ENCODE data around the gene GALK1. TPM values are rescaled to one million over a fixed set of nuclear protein-coding genes. Genes with fewer than 3 reads are reported as not detected.

The GALK1 gene
- total RNA-seq, 4 donors from 2014 or later: 15.9 to 51.5 (median 28.5) TPM

DNA sequence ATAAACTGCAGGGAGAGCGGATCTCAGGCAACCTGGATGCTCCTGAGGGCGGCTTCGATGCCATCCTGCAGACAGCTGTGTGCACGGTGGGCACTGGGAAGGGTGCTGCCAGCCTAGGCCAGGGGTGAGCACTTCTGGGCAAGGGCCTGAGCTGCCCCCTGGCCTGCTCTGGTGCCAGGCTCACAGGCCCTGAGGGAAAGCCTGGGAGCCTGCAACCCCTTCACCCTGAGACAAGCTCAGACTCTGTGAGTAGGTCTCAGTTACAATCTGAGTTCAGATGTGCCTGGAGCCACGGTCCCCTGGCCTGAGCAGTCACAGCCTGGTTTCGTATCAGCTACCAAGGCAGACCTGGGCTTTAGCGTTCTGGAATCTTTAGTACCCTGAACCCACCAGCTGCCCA is 35.6 kb downstream of the GALK1 start:
- DNase-seq (ENCODE audit: low spot score) (no peak), ATAC-seq (ENCODE audit: low FRiP score) (no peak)
- TF ChIP-seq, protein P1, sequence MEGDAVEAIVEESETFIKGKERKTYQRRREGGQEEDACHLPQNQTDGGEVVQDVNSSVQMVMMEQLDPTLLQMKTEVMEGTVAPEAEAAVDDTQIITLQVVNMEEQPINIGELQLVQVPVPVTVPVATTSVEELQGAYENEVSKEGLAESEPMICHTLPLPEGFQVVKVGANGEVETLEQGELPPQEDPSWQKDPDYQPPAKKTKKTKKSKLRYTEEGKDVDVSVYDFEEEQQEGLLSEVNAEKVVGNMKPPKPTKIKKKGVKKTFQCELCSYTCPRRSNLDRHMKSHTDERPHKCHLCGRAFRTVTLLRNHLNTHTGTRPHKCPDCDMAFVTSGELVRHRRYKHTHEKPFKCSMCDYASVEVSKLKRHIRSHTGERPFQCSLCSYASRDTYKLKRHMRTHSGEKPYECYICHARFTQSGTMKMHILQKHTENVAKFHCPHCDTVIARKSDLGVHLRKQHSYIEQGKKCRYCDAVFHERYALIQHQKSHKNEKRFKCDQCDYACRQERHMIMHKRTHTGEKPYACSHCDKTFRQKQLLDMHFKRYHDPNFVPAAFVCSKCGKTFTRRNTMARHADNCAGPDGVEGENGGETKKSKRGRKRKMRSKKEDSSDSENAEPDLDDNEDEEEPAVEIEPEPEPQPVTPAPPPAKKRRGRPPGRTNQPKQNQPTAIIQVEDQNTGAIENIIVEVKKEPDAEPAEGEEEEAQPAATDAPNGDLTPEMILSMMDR (IDR thresholded peaks at IDR 0.05): no peak

DNA sequence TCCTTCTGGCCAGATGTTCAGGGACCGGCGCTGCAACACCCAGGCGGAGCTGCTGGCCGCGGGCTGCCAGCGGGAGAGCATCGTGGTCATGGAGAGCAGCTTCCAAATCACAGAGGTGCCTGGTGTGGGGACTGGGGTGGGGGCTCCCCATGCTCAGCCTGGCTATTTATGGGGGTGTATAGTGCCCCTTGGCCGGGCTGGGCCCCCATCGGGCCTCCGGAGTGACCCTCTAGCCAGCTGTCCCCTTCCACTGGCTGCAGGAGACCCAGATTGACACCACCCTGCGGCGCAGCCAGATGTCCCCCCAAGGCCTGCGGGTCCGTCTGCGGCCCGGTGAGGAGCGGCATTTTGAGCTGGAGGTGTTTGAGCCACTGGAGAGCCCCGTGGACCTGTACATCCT is 37.6 kb downstream of the GALK1 start:
- ATAC-seq (ENCODE audit: low FRiP score) (no peak), DNase-seq (ENCODE audit: low spot score) (no peak)
- TF ChIP-seq, protein P1 (IDR thresholded peaks at IDR 0.05): no peak

DNA sequence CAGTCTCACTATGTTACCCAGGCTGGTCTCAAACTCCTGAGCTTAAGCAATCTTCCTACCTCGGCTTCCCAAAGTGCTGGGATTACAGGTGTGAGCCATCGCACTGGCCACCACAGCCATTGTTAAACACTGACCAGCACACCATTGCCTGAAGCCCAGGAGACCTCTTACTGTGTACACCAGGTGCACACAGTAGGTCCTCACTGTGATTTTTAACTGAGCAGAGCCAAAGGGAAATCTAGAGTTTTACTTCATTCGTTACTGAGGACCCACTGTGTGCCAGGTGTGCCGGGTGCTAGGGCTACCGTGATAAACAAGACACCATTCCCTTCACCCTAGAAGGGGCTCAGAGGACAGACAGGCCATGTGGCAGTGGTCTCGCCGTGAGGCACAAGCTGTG is 39.5 kb downstream of the GALK1 start:
- DNase-seq (ENCODE audit: low spot score) (no peak), ATAC-seq (ENCODE audit: low FRiP score) (no peak)
- TF ChIP-seq, protein P1 (IDR thresholded peaks at IDR 0.05): no peak

DNA sequence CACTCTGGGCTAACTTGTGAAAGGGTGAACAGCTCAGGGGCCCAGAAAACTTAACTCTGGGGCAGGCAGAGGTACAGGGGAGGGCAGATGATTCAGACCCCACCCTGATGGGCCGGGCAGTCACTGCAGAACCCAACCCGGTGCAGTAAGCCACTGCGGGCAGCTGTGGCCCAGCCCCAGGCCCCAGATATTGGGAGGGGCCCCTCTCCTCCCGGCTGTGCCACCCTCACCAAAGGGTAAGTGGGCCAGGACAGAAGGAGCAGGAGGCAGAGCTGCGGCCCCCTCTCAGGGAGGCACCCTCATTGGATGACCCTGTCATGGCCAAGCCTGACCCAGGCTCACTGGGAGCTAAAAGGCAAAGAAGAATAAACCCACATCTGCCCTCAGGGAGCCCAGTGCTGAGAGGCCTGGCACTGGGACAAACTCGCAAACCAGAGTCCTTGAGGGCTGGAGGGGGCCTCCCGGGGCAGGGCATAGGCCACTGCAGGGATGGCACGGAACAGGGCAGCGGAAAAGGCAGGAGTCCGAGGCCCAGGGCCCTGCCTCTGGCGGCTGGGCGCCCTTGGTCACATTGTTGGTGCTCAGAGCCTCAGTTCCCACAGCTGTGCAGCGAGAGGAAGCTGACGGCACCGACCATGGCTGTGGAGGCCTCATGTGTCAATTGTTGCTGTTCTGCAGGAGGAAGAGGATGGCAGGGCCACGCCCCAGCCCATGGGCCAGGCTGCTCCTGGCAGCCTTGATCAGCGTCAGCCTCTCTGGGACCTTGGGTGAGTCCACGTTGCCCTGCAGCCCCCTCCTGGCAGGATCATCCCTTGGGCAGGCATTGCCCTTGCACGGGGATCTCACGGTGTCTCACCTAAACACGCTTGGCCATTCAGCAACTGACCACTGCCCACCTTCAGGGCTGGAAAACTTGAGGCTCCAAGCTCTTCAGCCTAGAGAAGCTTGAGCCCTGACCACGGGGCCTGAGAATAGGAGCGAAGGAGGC is 40.7 kb downstream of the GALK1 start:
- ATAC-seq (ENCODE audit: low FRiP score): no peak
- no peak for DNase-seq (ENCODE audit: low spot score)
- TF ChIP-seq, protein P1 (IDR thresholded peaks at IDR 0.05): no peak

DNA sequence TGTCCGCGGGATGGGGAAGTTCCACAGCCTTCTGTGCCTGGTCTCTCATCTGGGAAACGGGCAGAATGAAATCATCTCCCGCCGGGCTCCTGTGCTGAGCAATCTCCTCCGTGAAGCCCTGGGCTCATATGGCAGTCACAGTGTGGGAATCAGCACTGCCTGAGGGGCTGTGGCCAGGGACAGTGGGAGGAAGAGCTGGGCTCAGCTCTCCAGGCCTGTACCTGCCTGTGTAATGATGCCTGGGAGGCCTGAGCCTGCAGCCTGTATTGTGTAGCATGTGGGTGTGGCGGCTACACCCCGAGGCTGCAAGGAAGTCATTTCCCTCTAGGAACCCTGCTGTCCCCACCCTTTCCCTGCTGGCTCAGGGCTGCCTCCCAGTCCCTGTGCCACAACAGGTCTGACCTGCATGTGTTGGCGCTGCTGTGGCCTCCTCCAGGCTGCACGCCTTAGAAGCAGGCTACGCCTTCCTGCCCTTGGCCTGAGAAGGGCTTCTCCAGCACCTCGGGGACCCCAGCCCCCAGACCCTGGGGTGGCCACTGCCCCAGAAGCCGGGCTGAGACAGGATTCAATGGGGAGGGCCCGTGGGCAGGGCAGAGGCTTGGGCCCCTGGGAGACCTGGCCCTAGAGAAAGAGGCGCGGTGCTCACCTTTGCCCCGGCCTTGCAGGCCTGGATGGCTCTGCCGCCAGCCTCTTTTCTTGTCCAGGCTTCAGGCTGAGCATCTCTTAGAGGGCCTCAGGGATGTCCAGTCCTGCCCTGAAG is 41.6 kb downstream of the GALK1 start:
- TF ChIP-seq, protein P1 (IDR thresholded peaks at IDR 0.05): no peak
- no peak for ATAC-seq (ENCODE audit: low FRiP score)

DNA sequence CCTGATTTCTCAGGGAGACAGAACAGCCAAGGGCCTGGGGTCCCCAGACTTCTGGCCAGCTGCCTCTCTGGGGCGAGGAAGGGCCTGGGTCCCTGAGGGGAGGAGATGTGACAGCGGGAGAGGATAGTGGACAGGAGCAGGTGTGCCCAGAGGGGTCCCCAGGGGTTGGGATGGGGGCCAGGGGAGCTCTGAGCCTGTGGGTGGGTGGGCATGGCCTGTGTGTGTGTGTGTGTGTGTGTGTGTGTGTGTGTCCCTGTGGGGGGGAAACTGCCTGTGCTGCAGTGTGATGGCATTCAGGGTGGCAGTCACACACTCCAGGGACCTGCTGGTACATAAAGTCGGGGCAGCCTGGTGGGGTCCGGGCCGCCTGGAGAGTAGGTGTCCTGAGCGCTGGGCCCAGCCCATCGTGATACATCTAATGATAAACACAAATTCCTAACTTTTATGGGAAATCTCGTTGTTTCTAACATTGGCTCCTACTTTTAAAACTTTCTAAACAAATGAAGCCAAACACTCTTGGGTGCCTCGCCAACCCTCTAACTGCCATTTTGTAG is 42.4 kb downstream of the GALK1 start:
- ATAC-seq (ENCODE audit: low FRiP score) (no peak), DNase-seq (ENCODE audit: low spot score) (no peak)
- TF ChIP-seq, protein P1 (IDR thresholded peaks at IDR 0.05): no peak

More for the DNA sequence above, 41.6 kb downstream of the GALK1 start:
- DNase-seq (ENCODE audit: low spot score): no peak
